GM18505 (cell line): Measurements from ENCODE around the gene CARD14.
"Not testable (repeated sequence)": the region's sequence is repeated elsewhere in the genome, so short reads cannot be mapped to it uniquely, and the experiment has no call there.

Experiments
- ATAC-seq: cut with Tn5 transposase; IDR thresholded peaks from one replicate; pipeline ENCODE4 v1.9.1; 2021; ENCODE audit not compliant: unreplicated experiment
- POLR2A ChIP-seq: IDR thresholded peaks from 4 replicates; pipeline ENCODE4 v1.6.1; 2011; ENCODE audit warnings: borderline replicate concordance; ENCODE audit not compliant: insufficient read depth, insufficient read length; ENCODE audit errors: extremely low read depth

Gene CARD14

GRCh38 chr17:80141463-80142165, 28.2 kb upstream of the CARD14 start:
- no peak for TF ChIP-seq POLR2A
- no peak for ATAC-seq

GRCh38 chr17:80142929-80143328, 26.9 kb upstream of the CARD14 start:
- ATAC-seq: no peak
- TF ChIP-seq POLR2A: no peak

DNA sequence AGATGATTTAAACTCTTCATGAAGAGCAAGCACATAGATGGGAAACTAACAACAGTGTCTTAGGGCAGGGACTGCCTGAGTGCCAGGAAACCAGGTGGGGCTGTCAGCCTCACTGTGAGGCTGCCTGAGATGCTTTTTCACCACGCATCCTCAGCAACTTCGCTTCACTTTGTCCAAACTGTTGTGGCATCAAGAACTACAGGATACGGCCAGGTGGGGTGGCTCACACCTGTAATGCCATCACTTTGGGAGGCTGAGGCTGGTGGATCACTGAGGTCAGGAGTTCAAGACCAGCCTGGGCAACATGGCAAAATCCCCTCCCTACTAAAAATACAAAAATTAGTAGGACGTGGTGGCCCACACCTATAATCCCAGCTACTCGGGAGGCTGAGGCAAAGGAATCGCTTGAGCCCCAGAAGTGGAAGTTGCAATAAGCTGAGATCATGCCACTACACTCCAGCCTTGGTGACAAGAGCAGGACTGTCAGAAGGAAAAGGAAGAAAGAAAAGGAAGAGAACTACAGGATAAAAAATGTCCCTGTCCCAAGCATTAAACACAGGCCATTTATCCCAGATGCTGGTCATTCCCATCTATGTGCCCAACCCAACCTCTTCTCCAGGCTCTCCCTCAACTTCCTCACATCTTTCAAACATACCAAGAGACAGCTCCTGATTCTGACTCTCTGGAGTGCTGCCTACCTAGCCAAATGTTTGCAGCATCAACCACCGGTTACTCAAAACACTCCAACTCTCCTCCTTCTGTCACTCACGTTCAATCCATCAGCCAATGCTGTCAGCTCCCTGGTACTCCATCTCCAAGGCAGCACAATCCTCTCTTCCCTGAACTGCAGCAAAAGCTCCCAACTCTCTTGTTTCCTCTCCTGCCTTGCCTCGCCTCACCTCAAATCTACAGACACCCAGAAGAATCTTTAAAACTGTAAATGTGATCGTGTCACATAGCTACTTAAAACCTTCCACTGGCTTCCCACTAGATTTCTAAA, 24.5 kb upstream of the CARD14 start:
- TF ChIP-seq POLR2A: no peak
- ATAC-seq: no peak

DNA sequence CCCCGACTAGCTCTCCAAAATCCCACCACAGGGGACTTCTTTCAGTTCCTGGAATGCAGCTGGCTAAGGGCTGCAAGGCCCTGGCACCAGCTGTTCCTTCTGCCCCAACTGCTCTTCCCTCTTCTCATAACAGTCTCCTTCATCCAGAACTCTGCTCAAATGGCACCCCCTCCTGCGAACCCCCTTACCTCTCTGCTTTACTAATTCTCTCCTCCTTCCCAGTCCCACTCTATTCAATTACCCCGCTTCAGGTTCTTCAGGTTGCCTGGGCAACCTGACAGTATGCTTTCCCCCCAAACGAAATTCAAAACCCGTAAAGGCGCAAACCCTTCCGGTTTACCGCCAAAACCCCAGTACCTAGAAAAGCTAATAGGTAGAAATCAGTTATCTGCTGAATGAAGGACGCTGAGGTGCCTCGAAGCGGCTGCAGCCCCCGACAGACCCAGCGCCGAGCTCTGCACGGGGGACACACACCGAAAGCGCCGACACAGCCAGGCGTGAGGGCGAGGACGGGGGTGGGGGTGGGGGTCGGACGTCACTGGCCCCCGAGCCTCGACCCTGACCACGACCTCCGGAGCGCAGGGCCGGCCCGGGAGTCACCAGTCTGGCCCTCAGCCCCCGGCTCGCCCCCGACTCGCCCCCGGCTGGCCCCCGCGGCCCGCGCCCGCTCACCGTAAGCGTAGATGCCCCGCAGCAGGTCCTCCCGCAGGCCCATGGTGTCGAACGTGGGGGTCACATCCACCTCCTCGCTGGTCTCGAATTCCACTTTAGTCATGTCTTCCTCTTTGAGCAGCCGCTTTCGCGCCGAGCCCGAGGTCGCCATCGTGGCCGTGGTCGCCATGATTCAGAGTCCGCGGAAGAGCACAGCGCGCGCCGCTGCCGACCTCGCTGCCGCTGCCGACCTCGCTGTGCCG, 23.5 kb upstream of the CARD14 start:
- no peak for TF ChIP-seq POLR2A

GRCh38 chr17:80147035-80147822, 22.6 kb upstream of the CARD14 start, which contains the start of gene EIF4A3:
Gene EIF4A3, minus strand, starts transcription at chr17:80147128. Its CDS starts 167 bp downstream, at chr17:80146961.
- peak; percentile 85 for ATAC-seq
- TF ChIP-seq POLR2A: peak; percentile 96

More for the DNA sequence above, 23.5 kb upstream of the CARD14 start:
- ATAC-seq: peak; percentile 10

GRCh38 chr17:80151333-80151732, 18.5 kb upstream of the CARD14 start:
- no peak for TF ChIP-seq POLR2A
- no peak for ATAC-seq

DNA sequence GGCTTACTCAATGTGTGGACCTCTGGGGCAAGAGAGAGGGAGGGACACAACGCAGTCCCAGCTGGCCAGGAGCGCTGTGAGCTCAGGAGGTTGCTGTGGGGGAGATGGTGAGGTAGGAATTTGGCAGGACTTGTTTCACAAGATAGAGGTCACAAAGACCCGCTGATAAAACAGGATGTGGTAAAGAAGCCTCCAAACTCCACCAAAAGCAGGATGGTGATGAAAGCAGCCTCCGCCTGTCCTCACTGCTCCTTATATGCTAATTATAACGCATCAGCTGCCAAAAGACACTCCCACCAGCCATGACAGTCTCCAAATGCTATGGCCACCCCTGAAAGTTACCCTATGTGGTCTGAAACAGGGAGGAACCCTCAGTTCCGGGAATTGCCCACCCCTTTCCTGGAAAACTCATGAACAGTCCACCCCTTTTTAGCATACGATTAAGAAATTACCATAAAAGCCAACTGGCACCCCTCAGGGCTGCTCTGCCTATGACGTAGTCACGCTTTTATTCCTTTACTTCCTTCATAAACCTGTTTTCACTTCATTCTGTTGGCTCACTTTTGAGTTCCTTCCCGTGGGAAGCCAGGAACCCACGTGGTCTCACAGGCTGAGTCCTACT, 17.6 kb upstream of the CARD14 start:
- no peak for ATAC-seq
- no peak for TF ChIP-seq POLR2A

DNA sequence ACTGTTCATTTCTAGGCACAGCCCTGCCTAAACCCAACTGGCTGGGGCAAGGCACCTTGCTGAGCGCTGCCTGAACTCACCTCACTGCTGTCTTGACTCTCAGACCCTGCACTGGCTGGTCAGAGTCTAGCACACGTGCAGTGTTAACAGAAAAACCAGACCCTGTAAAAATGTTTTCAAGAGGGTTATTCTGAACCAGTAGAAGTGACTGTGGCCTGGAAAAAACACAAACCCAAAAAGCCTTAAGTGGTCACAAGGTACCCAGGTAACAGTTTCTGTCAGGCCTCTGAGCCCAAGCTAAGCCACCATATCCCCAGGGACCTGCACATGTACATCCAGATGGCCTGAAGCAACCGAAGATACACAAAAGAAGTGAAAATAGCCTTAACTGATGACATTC, 16.8 kb upstream of the CARD14 start:
- peak; percentile 52 for ATAC-seq
- TF ChIP-seq POLR2A: no peak

- no peak for TF ChIP-seq POLR2A
- no peak for ATAC-seq
These were observed 15.7 kb upstream of the CARD14 start for GRCh38 chr17:80154166-80154565.

- ATAC-seq: not testable (repeated sequence)
These were observed 14.2 kb upstream of the CARD14 start for GRCh38 chr17:80155600-80155999.

- ATAC-seq: no peak
- no peak for TF ChIP-seq POLR2A
These were observed 11.0 kb upstream of the CARD14 start for GRCh38 chr17:80158846-80159245.

GRCh38 chr17:80160536-80160935, 9.3 kb upstream of the CARD14 start:
- no peak for ATAC-seq
- no peak for TF ChIP-seq POLR2A

DNA sequence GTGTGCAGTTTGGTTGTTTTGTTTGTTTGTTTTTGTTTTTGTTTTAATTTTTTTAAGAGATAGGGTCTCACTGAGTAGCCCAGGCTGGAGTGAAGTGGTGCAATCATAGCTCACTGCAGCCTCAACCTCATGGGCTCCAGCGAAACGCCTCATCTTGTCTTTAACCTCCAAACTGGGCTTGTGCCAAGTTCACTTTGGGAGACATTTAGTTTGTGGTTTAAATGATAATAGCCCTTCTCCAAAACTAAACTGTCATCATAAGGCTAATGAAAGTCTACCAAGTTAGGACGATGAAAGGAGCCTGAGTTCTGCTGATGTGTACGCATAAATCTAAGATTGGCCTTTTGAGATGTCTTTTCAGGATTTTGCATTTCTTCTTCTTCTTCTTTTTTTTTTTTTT, 6.5 kb upstream of the CARD14 start:
- no peak for TF ChIP-seq POLR2A
- no peak for ATAC-seq
